GM23338 (cell line): ENCODE results near the gene MZT2A. TPM values are rescaled to one million over a fixed set of nuclear protein-coding genes. Genes with fewer than 3 reads are reported as not detected.
"Not testable (repeated sequence)": the region's sequence is repeated elsewhere in the genome, so short reads cannot be mapped to it uniquely, and the experiment has no call there.

ENCODE experiments used
- ATAC-seq: fragments of 200-7000 bp; cut with Tn5 transposase; 3 replicates; pipeline ENCODE4 v1.9.1; 2020
- DNase-seq: peaks from one replicate; pipeline ENCODE4 v3.0.0-alpha.2; 2015; ENCODE audit warnings: low spot score
- H2AFZ ChIP-seq: fragments of 200-600 bp; sonication (generic); 2 replicates; pipeline ENCODE4 v1.8.0; 2016; ENCODE audit warnings: antibody characterized with exemption, mild to moderate bottlenecking, moderate library complexity
- H3F3A ChIP-seq: fragments of 200-600 bp; sonication (generic); replicated peaks from 2 replicates; pipeline ENCODE4 v1.8.0; 2017; ENCODE audit warnings: antibody characterized with exemption, mixed run types, low read depth
- H3K27ac ChIP-seq: fragments of 200-600 bp; sonication (generic); 2 replicates; pipeline ENCODE4 v1.6.1; 2016; ENCODE audit warnings: low read depth
- H3K27me3 ChIP-seq: fragments of 200-600 bp; sonication (generic); 2 replicates; pipeline ENCODE4 v1.8.0; 2016; ENCODE audit warnings: mild to moderate bottlenecking, mixed run types, moderate library complexity; ENCODE audit not compliant: insufficient read depth
- H3K36me3 ChIP-seq: fragments of 200-600 bp; sonication (generic); 2 replicates; pipeline ENCODE4 v1.8.0; 2016; ENCODE audit warnings: mild to moderate bottlenecking; ENCODE audit not compliant: insufficient read depth
- H3K4me1 ChIP-seq: fragments of 200-600 bp; sonication (generic); 2 replicates; pipeline ENCODE4 v1.8.0; 2016; ENCODE audit warnings: mild to moderate bottlenecking, moderate library complexity; ENCODE audit not compliant: insufficient read depth
- H3K4me2 ChIP-seq: fragments of 200-600 bp; sonication (generic); 2 replicates; pipeline ENCODE4 v1.7.1; 2017; ENCODE audit warnings: mixed run types
- H3K4me3 ChIP-seq: fragments of 200-600 bp; sonication (generic); 2 replicates; pipeline ENCODE4 v1.6.1; 2016; ENCODE audit warnings: mixed run types
- H3K79me2 ChIP-seq: fragments of 200-600 bp; sonication (generic); replicated peaks from 2 replicates; pipeline ENCODE4 v1.8.0; 2017; ENCODE audit warnings: mild to moderate bottlenecking; ENCODE audit not compliant: insufficient read depth
- H3K9me2 ChIP-seq: fragments of 200-600 bp; sonication (generic); 2 replicates; pipeline ENCODE4 v1.8.0; 2017; ENCODE audit not compliant: insufficient read depth
- H4K20me1 ChIP-seq: fragments of 200-600 bp; sonication (generic); replicated peaks from 2 replicates; pipeline ENCODE4 v1.8.0; 2017; ENCODE audit warnings: mild to moderate bottlenecking; ENCODE audit not compliant: insufficient read depth
- H3K27ac Mint-ChIP-seq: 2 replicates; pipeline ENCODE4 v1.8.0; 2020; ENCODE audit warnings: inconsistent platforms, mild to moderate bottlenecking, moderate library complexity, mixed read lengths
- H3K27me3 Mint-ChIP-seq: 3 replicates; pipeline ENCODE4 v1.8.0; 2022; ENCODE audit warnings: low read depth, mild to moderate bottlenecking, moderate library complexity, mixed read lengths, inconsistent platforms; ENCODE audit not compliant: insufficient read depth, poor library complexity
- H3K36me3 Mint-ChIP-seq: 3 replicates; pipeline ENCODE4 v1.8.0; 2021; ENCODE audit warnings: low read depth, mild to moderate bottlenecking, inconsistent platforms, moderate library complexity, mixed read lengths
- H3K4me1 Mint-ChIP-seq: 3 replicates; pipeline ENCODE4 v1.8.0; 2020; ENCODE audit warnings: mild to moderate bottlenecking, inconsistent platforms, mixed read lengths
- H3K4me3 Mint-ChIP-seq: 3 replicates; pipeline ENCODE4 v1.8.0; 2021; ENCODE audit warnings: moderate library complexity, mild to moderate bottlenecking, inconsistent platforms, mixed read lengths
- H3K9me3 Mint-ChIP-seq: 3 replicates; pipeline ENCODE4 v1.8.0; 2020; ENCODE audit warnings: moderate library complexity, mild to moderate bottlenecking, inconsistent platforms, mixed read lengths
- CREB1 ChIP-seq: fragments of 250-450 bp; sonication (Bioruptor Pico); IDR thresholded peaks from 2 replicates; pipeline ENCODE4 v1.5.0; 2020; ENCODE audit warnings: low read depth, mild to moderate bottlenecking, moderate library complexity
- EZH2phosphoT487 ChIP-seq: fragments of 200-600 bp; sonication (generic); IDR thresholded peaks from one replicate; pipeline ENCODE4 v1.8.1; 2018; ENCODE audit warnings: antibody characterized with exemption; ENCODE audit not compliant: unreplicated experiment
- NANOG ChIP-seq: IDR thresholded peaks from 2 replicates; pipeline ENCODE4 v1.6.1; 2016; ENCODE audit warnings: antibody characterized with exemption, borderline replicate concordance
- POLR2AphosphoS5 ChIP-seq: IDR thresholded peaks from 2 replicates; pipeline ENCODE4 v1.6.1; 2016; ENCODE audit warnings: antibody characterized with exemption, low read depth
- STAT1 ChIP-seq: IDR thresholded peaks from one replicate; pipeline ENCODE4 v1.6.1; 2016; ENCODE audit warnings: antibody characterized with exemption; ENCODE audit not compliant: unreplicated experiment
- ZNF114 ChIP-seq: fragments of 250-450 bp; sonication (Bioruptor Pico); IDR thresholded peaks from 2 replicates; pipeline ENCODE4 v1.5.0; 2020; ENCODE audit warnings: mild to moderate bottlenecking, moderate library complexity
- ZNF331 ChIP-seq: fragments of 250-450 bp; sonication (Bioruptor Pico); IDR thresholded peaks from 2 replicates; pipeline ENCODE4 v1.5.0; 2020; ENCODE audit warnings: low read depth, mild to moderate bottlenecking, moderate library complexity
- polyA plus RNA-seq: library from polyadenylated mRNA; unstranded; fragments of >200 nt; fragmentation: Nextera tagmentation; extraction: Ambion mirVana; gene quantifications from 2 replicates; pipeline ENCODE4 v1.2.1, GENCODE V29; 2016
- total RNA-seq: library from RNA; depleted of rRNA; stranded (reverse); fragments of >200 nt; shearing (Covaris generic); gene quantifications from 2 replicates; pipeline ENCODE4 v1.2.3, GENCODE V29; 2014
- TF ChIP-seq, protein P1 (sequence below): fragments of 250-450 bp; sonication (Bioruptor Pico); IDR thresholded peaks from 2 replicates; pipeline ENCODE4 v1.5.0; 2020; ENCODE audit warnings: mild to moderate bottlenecking, moderate library complexity
- TF ChIP-seq, protein P2 (sequence below): IDR thresholded peaks from one replicate; pipeline ENCODE4 v1.6.1; 2018; ENCODE audit warnings: antibody characterized with exemption; ENCODE audit not compliant: unreplicated experiment
- TF ChIP-seq, protein P3 (sequence below), 2 experiments: fragments of 200-600 bp in 1 of 2; sonication (generic) in 1 of 2; conservative IDR thresholded peaks; 2 replicates each; pipeline versions ENCODE4 v1.5.1 to v1.6.1; 2016 to 2017; ENCODE audit warnings: antibody characterized with exemption in 2 of 2, low read depth in 2 of 2, mild to moderate bottlenecking in 2 of 2, moderate library complexity in 1 of 2

The MZT2A gene
- total and polyA plus RNA-seq, 2 experiments from 2014 or later = 69.0 to 120 TPM

DNA sequence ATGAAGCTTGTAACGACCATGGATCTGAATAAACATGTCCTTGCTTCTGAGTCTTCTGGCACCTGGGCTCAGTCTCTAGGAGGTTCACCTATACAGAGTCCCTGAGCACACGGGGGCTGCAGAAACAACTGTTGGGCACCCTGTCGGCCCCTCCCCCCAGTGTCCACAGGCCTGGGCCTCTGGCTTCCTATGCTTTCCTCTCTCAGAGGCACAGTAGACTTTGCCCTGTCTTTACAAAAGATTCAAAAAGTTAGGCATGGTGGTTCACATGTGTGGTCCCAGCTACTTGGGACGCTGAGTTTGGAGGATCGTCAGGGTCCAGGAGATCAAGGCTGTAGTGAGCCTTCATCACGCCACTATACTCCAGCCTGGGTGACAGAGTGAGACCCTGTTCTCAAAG lies 29.3 kb upstream of the MZT2A start:
- not testable (repeated sequence) for H3K79me2 ChIP-seq, H3K4me3 Mint-ChIP-seq, H3K4me3 ChIP-seq, H3K27ac Mint-ChIP-seq, H4K20me1 ChIP-seq, H3F3A ChIP-seq, H3K27me3 ChIP-seq, ATAC-seq, H3K9me3 Mint-ChIP-seq, H3K27ac ChIP-seq, H3K9me2 ChIP-seq, H3K27me3 Mint-ChIP-seq, H2AFZ ChIP-seq, DNase-seq, H3K4me1 ChIP-seq, H3K4me2 ChIP-seq, H3K4me1 Mint-ChIP-seq, H3K36me3 ChIP-seq
- peaks cover 28% of the 10 kb centered on the region for H3K36me3 Mint-ChIP-seq

DNA sequence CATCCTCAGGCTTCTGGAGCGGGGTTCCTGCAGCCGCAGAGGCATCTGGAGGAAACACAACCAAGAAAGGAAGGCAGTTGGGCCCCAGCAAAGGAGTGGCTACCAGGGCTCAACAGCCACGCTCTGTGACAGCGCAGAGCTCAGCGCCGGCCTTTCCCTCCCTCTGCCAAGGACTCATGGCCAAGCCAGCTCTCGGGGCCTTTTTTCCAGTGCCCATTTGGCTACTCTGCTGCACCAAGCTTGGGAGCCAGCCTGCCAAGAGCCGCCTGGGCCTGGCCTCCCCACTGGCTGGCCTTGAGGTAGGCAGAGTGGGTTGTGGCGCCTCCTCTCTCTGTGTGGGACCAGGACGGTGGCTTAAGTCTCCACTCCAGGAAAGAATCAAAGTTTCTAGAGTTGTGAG lies 28.3 kb upstream of the MZT2A start:
- no peaks in the 10 kb centered on the region for H3K9me3 Mint-ChIP-seq

More for the DNA sequence above, 28.3 kb upstream of the MZT2A start:
- H3K4me1 Mint-ChIP-seq = peaks cover 3% of the 10 kb centered on the region; the same call in 1 of the 3 replicates
- no peaks in the 10 kb centered on the region for H3K4me1 ChIP-seq
- no peak overlapping the region for H2AFZ ChIP-seq
- no peak for DNase-seq
- peaks cover 2% of the 10 kb centered on the region for H3K27me3 Mint-ChIP-seq
- H3K27me3 ChIP-seq = no peaks in the 10 kb centered on the region
- H4K20me1 ChIP-seq = no peaks in the 10 kb centered on the region
- H3F3A ChIP-seq = no peaks in the 10 kb centered on the region
- no peak overlapping the region for H3K27ac Mint-ChIP-seq
- no peak for TF ChIP-seq NANOG
- TF ChIP-seq, protein P1, sequence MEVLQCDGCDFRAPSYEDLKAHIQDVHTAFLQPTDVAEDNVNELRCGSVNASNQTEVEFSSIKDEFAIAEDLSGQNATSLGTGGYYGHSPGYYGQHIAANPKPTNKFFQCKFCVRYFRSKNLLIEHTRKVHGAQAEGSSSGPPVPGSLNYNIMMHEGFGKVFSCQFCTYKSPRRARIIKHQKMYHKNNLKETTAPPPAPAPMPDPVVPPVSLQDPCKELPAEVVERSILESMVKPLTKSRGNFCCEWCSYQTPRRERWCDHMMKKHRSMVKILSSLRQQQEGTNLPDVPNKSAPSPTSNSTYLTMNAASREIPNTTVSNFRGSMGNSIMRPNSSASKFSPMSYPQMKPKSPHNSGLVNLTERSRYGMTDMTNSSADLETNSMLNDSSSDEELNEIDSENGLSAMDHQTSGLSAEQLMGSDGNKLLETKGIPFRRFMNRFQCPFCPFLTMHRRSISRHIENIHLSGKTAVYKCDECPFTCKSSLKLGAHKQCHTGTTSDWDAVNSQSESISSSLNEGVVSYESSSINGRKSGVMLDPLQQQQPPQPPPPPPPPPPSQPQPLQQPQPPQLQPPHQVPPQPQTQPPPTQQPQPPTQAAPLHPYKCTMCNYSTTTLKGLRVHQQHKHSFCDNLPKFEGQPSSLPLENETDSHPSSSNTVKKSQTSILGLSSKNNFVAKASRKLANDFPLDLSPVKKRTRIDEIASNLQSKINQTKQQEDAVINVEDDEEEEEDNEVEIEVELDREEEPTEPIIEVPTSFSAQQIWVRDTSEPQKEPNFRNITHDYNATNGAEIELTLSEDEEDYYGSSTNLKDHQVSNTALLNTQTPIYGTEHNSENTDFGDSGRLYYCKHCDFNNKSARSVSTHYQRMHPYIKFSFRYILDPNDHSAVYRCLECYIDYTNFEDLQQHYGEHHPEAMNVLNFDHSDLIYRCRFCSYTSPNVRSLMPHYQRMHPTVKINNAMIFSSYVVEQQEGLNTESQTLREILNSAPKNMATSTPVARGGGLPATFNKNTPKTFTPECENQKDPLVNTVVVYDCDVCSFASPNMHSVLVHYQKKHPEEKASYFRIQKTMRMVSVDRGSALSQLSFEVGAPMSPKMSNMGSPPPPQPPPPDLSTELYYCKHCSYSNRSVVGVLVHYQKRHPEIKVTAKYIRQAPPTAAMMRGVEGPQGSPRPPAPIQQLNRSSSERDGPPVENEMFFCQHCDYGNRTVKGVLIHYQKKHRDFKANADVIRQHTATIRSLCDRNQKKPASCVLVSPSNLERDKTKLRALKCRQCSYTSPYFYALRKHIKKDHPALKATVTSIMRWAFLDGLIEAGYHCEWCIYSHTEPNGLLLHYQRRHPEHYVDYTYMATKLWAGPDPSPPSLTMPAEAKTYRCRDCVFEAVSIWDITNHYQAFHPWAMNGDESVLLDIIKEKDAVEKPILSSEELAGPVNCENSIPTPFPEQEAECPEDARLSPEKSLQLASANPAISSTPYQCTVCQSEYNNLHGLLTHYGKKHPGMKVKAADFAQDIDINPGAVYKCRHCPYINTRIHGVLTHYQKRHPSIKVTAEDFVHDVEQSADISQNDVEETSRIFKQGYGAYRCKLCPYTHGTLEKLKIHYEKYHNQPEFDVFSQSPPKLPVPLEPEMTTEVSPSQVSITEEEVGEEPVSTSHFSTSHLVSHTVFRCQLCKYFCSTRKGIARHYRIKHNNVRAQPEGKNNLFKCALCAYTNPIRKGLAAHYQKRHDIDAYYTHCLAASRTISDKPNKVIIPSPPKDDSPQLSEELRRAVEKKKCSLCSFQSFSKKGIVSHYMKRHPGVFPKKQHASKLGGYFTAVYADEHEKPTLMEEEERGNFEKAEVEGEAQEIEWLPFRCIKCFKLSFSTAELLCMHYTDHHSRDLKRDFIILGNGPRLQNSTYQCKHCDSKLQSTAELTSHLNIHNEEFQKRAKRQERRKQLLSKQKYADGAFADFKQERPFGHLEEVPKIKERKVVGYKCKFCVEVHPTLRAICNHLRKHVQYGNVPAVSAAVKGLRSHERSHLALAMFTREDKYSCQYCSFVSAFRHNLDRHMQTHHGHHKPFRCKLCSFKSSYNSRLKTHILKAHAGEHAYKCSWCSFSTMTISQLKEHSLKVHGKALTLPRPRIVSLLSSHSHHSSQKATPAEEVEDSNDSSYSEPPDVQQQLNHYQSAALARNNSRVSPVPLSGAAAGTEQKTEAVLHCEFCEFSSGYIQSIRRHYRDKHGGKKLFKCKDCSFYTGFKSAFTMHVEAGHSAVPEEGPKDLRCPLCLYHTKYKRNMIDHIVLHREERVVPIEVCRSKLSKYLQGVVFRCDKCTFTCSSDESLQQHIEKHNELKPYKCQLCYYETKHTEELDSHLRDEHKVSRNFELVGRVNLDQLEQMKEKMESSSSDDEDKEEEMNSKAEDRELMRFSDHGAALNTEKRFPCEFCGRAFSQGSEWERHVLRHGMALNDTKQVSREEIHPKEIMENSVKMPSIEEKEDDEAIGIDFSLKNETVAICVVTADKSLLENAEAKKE (CRISPR knock-in tag) = no peak
- TF ChIP-seq, protein P2, sequence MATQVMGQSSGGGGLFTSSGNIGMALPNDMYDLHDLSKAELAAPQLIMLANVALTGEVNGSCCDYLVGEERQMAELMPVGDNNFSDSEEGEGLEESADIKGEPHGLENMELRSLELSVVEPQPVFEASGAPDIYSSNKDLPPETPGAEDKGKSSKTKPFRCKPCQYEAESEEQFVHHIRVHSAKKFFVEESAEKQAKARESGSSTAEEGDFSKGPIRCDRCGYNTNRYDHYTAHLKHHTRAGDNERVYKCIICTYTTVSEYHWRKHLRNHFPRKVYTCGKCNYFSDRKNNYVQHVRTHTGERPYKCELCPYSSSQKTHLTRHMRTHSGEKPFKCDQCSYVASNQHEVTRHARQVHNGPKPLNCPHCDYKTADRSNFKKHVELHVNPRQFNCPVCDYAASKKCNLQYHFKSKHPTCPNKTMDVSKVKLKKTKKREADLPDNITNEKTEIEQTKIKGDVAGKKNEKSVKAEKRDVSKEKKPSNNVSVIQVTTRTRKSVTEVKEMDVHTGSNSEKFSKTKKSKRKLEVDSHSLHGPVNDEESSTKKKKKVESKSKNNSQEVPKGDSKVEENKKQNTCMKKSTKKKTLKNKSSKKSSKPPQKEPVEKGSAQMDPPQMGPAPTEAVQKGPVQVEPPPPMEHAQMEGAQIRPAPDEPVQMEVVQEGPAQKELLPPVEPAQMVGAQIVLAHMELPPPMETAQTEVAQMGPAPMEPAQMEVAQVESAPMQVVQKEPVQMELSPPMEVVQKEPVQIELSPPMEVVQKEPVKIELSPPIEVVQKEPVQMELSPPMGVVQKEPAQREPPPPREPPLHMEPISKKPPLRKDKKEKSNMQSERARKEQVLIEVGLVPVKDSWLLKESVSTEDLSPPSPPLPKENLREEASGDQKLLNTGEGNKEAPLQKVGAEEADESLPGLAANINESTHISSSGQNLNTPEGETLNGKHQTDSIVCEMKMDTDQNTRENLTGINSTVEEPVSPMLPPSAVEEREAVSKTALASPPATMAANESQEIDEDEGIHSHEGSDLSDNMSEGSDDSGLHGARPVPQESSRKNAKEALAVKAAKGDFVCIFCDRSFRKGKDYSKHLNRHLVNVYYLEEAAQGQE = no peak
- no peak for TF ChIP-seq POLR2AphosphoS5
- TF ChIP-seq ZNF114 (CRISPR knock-in tag) = no peak
- TF ChIP-seq, protein P3, sequence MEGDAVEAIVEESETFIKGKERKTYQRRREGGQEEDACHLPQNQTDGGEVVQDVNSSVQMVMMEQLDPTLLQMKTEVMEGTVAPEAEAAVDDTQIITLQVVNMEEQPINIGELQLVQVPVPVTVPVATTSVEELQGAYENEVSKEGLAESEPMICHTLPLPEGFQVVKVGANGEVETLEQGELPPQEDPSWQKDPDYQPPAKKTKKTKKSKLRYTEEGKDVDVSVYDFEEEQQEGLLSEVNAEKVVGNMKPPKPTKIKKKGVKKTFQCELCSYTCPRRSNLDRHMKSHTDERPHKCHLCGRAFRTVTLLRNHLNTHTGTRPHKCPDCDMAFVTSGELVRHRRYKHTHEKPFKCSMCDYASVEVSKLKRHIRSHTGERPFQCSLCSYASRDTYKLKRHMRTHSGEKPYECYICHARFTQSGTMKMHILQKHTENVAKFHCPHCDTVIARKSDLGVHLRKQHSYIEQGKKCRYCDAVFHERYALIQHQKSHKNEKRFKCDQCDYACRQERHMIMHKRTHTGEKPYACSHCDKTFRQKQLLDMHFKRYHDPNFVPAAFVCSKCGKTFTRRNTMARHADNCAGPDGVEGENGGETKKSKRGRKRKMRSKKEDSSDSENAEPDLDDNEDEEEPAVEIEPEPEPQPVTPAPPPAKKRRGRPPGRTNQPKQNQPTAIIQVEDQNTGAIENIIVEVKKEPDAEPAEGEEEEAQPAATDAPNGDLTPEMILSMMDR (conservative IDR thresholded peaks at IDR 0.05; ENCODE audit: low read depth in 2 of 2) = no peak
- no peak for TF ChIP-seq ZNF331
- TF ChIP-seq STAT1 = no peak
- TF ChIP-seq EZH2phosphoT487 = no peak
- no peak for TF ChIP-seq CREB1 (CRISPR knock-in tag)
- no peak overlapping the region for H3K27ac ChIP-seq
- no peak overlapping the region for H3K4me3 Mint-ChIP-seq
- H3K36me3 ChIP-seq = no peaks in the 10 kb centered on the region
- no peak for ATAC-seq
- peaks cover 33% of the 10 kb centered on the region for H3K36me3 Mint-ChIP-seq
- H3K4me3 ChIP-seq = no peak overlapping the region
- H3K4me2 ChIP-seq = no peak overlapping the region
- no peaks in the 10 kb centered on the region for H3K9me2 ChIP-seq
- no peaks in the 10 kb centered on the region for H3K79me2 ChIP-seq
